HEK293T (cell line): ENCODE data around the gene KNSTRN.

Experiments used
- BHLHE40 ChIP-seq: fragments of 450-650 bp; IDR thresholded peaks from 2 replicates; pipeline ENCODE4 v1.6.1; 2016; ENCODE audit warnings: mild to moderate bottlenecking, moderate library complexity, borderline replicate concordance
- CTBP1 ChIP-seq: fragments of 450-650 bp; IDR thresholded peaks from 2 replicates; pipeline ENCODE4 v1.6.1; 2016; ENCODE audit warnings: borderline replicate concordance
- ELF4 ChIP-seq: fragments of 450-650 bp; IDR thresholded peaks from 2 replicates; pipeline ENCODE4 v1.6.1; 2017; ENCODE audit warnings: antibody characterized with exemption
- FOXA1 ChIP-seq: fragments of 450-650 bp; IDR thresholded peaks from 2 replicates; pipeline ENCODE4 v1.6.1; 2016; ENCODE audit warnings: mild to moderate bottlenecking
- FOXM1 ChIP-seq: fragments of 450-650 bp; IDR thresholded peaks from 2 replicates; pipeline ENCODE4 v1.6.1; 2017; ENCODE audit warnings: mild to moderate bottlenecking, borderline replicate concordance
- HDGF ChIP-seq: fragments of 450-650 bp; IDR thresholded peaks from 2 replicates; pipeline ENCODE4 v1.6.1; 2017; ENCODE audit warnings: antibody characterized with exemption, borderline replicate concordance
- LEF1 ChIP-seq: fragments of 450-650 bp; IDR thresholded peaks from 2 replicates; pipeline ENCODE4 v1.6.1; 2017; ENCODE audit warnings: mild to moderate bottlenecking, borderline replicate concordance
- NFRKB ChIP-seq: fragments of 450-650 bp; IDR thresholded peaks from 2 replicates; pipeline ENCODE4 v1.6.1; 2016; ENCODE audit warnings: mild to moderate bottlenecking, moderate library complexity
- PKNOX1 ChIP-seq: fragments of 450-650 bp; IDR thresholded peaks from 2 replicates; pipeline ENCODE4 v1.6.1; 2016
- SP1 ChIP-seq: fragments of 450-650 bp; IDR thresholded peaks from 2 replicates; pipeline ENCODE4 v1.6.1; 2017
- SUZ12 ChIP-seq: fragments of 450-650 bp; IDR thresholded peaks from 2 replicates; pipeline ENCODE4 v1.6.1; 2016; ENCODE audit warnings: mild to moderate bottlenecking
- TARDBP ChIP-seq: fragments of 450-650 bp; IDR thresholded peaks from 2 replicates; pipeline ENCODE4 v1.6.1; 2016
- ZNF384 ChIP-seq: fragments of 450-650 bp; IDR thresholded peaks from 2 replicates; pipeline ENCODE4 v1.6.1; 2016

GRCh38 chr15:40366457-40367370 is 15.8 kb upstream of the KNSTRN start:
- TF ChIP-seq TARDBP: no peak
- TF ChIP-seq SUZ12: no peak
- TF ChIP-seq NFRKB: no peak
- no peak for TF ChIP-seq ELF4
- no peak for TF ChIP-seq FOXM1
- no peak for TF ChIP-seq CTBP1
- TF ChIP-seq BHLHE40: no peak
- no peak for TF ChIP-seq LEF1
- no peak for TF ChIP-seq SP1
- no peak for TF ChIP-seq ZNF384
- TF ChIP-seq HDGF: no peak
- no peak for TF ChIP-seq PKNOX1
- TF ChIP-seq FOXA1: no peak
